ENCODE results near the gene PLCH2.
"Not testable (repeated sequence)": the region's sequence is repeated elsewhere in the genome, so short reads cannot be mapped to it uniquely, and the experiment has no call there.

PLCH2 gene

DNA sequence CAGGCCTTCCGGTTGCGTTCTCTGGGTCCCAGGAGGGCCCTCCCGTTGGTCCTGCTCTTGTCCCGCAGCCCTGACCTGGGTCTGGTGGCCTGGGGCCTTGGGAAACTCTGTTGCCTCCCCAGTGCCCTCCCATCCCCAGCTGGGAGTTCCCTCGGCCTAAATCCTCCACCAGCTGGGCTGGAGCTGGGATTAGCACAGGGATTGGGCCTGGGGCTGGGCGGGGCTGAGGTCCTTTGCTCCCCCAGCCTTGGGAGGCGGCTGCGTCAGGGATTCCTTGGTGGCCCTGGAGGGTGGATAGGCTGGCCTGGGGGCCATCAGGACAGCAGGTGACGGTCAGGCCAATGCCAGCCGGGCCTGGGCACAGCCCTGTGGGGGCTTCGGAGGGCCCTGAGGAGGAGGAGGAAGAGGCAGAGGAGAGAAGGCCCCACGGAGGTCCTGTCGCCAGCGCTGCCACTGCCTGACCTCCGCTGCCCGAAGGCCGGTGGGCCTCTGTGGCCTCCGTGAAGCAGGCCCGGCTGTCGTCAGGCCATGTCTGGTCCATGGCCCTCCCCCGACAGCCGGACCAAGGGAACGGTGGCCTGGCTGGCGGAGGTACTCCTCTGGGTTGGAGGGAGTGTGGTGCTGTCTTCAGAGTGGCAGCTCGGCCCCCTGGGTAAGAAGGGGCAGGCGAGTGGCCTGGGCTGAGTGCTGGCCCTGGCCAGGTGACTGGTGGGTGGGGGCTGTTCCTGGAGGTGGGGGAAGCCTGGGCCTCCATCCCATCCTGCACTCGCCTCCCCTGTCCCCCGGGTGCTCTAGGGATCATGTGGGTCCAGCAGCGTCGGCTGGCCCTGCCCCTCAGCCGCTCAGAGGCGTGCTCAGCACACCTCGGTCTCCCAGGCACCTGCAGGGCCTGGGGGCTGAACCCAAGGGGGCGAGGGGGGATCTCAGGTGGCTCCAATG lies at the start of gene PLCH2:
TSS of gene PLCH2 (plus strand) at position 229 of the 939 bp plus-strand sequence. CDS start at position 529, 300 bp downstream.
- no peak for DNase-seq

GRCh38 chr1:2426540-2426939 lies 49.5 kb upstream of the PLCH2 start:
- DNase-seq = no peak

GRCh38 chr1:2427051-2427450 lies 49.0 kb upstream of the PLCH2 start:
- no peak for DNase-seq

GRCh38 chr1:2427976-2428375 lies 48.1 kb upstream of the PLCH2 start:
- DNase-seq = no peak

GRCh38 chr1:2428490-2428889 lies 47.6 kb upstream of the PLCH2 start:
- DNase-seq = no peak

DNA sequence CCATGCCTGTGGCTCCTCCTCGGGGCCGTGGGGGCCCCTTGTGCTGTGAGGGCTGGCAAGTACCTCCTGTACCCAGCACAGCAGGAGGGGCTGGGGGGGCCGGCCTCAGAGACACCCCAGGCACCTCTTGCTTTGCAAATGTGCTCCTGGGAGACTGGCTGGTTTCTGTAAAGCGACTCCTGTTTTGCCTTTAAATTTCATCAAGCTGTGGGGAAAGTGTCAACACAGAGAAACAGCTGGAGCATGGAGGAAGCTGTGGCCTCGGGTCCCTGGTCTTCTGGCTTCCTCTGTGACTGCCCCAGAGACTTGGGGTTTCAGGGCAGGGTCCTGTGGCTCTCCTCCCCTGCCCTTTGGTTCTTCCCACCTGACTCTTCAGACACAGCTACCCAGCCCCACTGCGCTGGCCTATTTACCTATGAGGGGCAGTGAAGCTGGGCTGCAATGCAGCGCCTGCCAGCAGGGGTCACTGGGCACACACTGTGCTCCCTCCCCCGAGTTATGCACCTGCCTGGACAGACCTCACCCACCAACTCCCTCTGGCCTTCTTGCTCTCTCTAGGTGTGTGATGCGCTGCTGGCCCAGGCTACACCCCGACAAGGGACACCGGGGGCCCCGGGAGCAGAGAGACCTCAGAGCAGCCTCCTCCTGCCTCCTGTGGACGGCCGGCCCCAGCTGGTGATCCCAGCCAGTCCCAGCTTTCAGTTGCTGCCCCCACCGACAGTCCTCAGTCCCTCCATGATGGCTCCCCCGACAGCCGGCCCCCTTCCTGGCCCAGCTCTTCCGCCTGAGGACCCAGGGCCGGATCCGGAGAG lies 46.1 kb upstream of the PLCH2 start:
- no peak for DNase-seq

- DNase-seq = no peak
Observed at GRCh38 chr1:2430592-2430973, 45.5 kb upstream of the PLCH2 start.

GRCh38 chr1:2431103-2431502 lies 45.0 kb upstream of the PLCH2 start:
- no peak for DNase-seq

GRCh38 chr1:2431518-2431917 lies 44.6 kb upstream of the PLCH2 start:
- DNase-seq = peak; percentile 91

GRCh38 chr1:2432441-2432844 lies 43.6 kb upstream of the PLCH2 start:
- DNase-seq = no peak

DNA sequence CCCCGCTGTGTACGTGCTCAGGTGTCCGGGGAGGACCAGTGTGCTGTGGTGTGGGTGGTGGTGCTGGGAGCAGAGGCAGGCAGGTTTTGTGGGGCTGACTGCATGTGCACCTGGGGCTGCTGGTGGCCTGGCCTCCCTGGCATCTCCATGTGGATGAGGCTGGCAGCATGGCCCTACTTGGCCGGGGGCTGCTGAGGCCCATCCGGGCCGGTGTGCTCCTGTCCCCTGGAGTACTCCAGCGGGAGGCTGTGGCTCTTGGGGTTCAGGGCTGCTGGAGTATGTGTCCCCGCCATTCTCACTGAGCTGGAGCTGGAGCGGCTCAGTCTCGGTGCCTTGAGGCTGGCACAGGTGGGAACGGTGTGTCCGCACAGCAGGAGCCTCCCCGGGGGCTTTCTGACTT lies 42.9 kb upstream of the PLCH2 start:
- DNase-seq = no peak

DNA sequence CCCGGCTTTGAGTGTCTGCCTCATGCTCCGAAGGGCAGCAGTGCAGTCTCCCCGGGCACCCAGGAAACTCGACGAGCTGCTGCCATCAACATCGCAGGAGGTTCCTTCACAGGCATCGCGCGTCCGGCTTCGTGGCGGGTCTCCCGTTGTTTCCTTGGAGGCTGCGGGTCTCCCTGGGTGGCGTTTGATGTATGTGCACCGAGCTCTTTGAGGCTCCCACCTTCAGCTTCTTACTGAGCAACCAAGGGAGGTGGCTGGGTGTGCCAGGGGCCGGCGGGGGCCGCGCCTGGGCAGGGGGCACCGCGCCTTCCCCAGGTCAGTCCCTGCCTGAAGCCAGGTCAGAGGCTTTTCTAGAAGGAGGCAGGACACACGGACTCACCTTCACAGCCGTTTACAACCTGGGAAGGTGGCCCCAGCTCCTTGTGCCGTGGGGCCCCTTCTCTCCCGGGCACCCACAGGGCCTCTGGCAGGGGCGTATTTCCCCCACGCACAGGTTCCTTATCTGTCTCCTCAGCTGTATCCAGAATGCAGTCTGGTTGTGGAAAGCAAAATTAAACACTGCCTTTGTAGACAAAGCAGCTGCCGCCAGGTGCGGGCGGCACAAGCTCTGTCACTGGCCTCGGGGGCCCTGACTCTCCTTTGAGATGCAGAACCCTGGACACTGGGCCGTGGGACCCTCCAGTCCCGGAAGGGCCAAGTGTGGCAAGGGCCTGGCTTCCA lies 42.0 kb upstream of the PLCH2 start:
- no peak for DNase-seq

DNA sequence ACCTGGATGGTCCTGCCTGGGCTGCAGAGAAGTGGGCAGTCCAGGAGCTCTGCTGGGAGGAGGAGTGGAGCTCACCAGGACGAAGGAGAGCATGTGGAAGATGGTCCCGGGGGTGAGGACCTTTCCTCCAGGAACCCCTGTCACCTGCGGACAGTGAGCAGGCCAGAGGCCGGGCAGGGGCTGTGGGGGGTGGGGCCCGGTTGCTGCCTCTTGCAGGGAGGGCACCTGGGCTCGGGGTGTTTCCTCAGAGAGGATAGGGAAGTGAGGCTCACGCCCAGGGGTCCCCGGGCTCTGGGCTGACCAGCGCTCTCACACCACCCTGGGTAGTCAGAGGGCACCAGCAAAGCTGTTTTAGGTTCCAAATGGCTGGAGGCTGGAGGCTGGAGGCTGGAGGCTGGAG lies 41.0 kb upstream of the PLCH2 start:
- DNase-seq = no peak

DNA sequence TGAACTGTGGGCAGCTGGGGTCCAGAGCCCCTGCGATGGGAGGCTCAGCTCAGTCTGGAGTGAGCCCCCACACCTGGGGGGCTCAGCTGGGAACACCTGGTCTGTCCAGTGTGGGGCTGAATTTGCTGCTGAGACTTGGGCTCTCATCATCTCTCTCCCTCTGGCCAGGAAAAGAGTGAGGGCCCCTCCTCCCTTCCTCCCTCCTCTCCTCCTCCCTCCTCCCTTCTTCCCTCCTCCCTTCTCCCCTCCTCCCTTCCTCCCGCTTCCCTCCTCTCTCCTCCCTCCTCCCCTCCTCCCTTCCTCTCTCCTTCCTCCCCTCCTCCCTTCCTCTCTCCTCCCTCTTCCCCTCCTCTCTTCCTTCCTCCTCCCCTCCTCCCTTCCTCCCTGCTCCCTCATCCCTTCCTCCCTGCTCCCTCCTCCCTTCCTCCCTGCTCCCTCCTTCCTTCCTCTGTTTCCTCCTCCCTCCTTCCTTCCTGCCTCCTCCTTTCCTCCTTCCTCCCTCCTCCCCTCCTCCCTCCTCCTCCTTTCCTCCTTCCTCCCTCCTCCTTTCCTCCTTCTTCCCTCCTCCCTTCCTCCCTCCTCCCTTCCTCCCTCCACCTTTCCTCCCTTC lies 40.2 kb upstream of the PLCH2 start:
- DNase-seq = no peak

- no peak for DNase-seq
Observed at GRCh38 chr1:2436876-2437275, 39.2 kb upstream of the PLCH2 start.

- DNase-seq = no peak
Observed at GRCh38 chr1:2437617-2438016, 38.5 kb upstream of the PLCH2 start.

DNA sequence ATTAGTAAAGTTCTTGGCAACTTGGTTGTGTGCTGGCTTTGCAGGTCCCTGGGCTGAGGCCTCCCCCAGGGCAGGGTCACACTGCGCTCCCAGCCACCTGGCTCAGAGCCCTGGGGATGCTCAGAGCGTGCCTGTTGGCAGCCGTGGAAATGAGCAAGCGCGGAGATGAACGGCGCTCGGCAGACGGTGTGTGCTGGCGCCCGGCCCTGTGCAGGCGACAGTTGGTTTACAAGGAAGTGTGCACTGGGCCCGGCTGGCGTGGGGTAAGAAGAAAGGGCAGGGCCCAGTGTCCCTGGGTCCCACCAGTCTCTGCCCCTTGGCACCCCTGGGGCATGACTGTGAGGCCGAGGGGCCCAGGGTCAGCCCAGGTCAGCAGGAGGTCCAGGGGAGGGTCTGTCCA lies 38.1 kb upstream of the PLCH2 start:
- peak; percentile 60 for DNase-seq

DNA sequence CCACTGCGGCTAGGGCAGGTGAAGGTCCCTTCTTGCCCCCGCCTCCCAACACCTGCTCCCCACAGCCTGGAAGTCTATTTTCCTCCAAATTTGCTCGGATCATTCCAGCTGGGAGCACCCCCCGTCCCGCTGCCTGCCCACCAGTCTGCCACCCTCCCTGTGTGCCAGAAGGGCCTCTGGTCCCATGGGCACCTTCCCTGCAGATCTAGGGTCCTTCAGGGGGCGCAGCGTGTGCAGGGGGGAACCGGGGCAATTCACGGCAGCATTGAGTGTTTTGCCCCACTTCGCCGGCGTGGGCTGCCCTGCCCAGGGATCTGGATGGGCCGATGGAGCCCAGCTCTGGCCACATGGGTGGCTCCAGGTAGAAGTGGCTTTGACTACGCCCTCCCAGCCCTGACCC lies 37.4 kb upstream of the PLCH2 start:
- no peak for DNase-seq

DNA sequence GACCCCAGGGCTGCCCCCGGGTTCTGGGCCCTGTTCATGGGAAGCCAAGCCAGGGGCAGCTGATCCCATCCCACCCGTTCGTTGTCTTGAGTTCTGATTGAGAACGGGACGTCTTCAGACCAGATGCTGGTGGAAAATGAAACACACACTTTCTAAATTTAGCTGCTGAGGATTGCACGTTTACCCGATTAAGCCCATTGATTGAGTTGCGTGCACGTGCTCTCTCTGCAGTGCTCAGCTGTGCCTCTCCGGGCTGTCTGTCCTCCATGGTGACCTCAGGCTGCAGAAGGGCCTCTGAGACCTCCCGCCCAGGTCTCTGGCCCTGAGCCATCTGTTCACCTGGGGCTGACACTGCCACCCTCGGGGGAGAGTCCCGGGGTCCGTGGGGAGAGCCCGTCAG lies 36.7 kb upstream of the PLCH2 start:
- DNase-seq = peak; percentile 20

- DNase-seq = not testable (repeated sequence)
Observed at GRCh38 chr1:2440346-2440745, 35.7 kb upstream of the PLCH2 start.

GRCh38 chr1:2441746-2442145 lies 34.3 kb upstream of the PLCH2 start:
- DNase-seq = no peak

DNA sequence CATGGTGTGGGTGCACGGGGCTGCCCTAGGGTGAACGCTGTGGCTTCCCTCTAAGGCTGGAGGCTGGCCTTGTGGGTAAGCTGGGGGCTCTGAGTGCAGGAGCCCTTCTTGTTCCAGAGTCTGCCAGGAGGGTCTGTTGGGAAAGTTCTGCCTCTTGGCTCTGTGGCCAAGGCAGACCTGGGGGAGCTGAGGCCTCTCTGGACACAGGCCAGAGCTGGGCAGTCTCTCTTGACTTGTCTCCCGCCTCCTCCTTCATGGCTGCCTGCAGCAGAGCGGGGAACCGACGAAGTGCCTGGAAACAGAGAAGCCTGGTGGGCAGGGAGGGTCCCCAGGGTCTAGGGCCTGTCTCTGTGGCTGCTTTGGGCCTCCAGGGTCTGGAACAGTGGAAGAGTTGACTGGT lies 33.4 kb upstream of the PLCH2 start:
- no peak for DNase-seq
